AG09319 (cell line): ENCODE data around the gene ZMAT1.
"Not testable (repeated sequence)": the region's sequence is repeated elsewhere in the genome, so short reads cannot be mapped to it uniquely, and the experiment has no call there.

Source experiments
- DNase-seq: peaks from one replicate; pipeline ENCODE4 v3.0.0-alpha.2; 2010; ENCODE audit warnings: low read depth; ENCODE audit errors: extremely low read depth
- TF ChIP-seq, protein P1 (sequence below): IDR thresholded peaks from 2 replicates; pipeline ENCODE4 v1.5.1; 2011; ENCODE audit warnings: low read depth, mild to moderate bottlenecking, inconsistent platforms, low read length, moderate library complexity

The ZMAT1 gene

DNA sequence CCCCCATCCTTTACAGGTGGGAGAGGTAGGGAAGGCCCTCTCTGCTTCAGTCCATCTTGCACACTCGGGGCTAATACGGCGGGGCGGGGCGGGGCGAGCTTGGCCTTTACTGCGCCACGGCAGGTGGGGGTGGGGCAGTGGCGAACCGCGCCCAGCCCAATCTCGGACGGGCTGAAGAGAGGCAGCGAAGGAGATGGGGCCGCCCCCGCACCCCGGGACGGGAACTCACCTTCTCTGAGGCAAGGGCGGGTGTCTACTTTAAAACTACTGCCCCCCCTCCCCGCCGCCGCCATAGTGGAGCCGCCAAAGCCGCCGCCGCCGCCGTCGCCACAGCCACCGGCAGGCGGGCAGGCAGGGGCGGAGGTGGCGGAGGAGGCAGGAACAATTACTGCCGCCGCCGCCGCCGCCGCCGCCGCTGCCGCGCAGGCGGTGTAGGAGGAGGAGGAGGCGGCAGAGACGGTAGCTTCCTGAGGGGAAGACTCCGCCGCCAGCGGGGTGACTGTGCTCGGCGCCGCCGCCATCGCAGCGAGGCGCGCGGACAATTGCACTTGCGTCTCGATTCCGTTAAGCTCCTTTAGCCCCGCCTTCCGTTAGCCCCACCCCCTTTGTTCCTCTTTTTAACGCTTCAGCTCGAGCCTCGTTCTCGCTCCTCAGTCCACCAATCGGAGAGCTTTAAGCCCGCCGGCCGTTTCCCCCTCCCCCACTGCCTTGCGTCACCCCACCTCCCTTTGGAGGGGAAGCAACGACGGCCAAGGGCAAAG lies at the start of gene ZMAT1:
TSS of gene ZMAT1 (minus strand) at position 540 of the 761 bp plus-strand sequence. CDS start at position 521, 19 bp downstream.
- TF ChIP-seq, protein P1, sequence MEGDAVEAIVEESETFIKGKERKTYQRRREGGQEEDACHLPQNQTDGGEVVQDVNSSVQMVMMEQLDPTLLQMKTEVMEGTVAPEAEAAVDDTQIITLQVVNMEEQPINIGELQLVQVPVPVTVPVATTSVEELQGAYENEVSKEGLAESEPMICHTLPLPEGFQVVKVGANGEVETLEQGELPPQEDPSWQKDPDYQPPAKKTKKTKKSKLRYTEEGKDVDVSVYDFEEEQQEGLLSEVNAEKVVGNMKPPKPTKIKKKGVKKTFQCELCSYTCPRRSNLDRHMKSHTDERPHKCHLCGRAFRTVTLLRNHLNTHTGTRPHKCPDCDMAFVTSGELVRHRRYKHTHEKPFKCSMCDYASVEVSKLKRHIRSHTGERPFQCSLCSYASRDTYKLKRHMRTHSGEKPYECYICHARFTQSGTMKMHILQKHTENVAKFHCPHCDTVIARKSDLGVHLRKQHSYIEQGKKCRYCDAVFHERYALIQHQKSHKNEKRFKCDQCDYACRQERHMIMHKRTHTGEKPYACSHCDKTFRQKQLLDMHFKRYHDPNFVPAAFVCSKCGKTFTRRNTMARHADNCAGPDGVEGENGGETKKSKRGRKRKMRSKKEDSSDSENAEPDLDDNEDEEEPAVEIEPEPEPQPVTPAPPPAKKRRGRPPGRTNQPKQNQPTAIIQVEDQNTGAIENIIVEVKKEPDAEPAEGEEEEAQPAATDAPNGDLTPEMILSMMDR, result no peak

DNA sequence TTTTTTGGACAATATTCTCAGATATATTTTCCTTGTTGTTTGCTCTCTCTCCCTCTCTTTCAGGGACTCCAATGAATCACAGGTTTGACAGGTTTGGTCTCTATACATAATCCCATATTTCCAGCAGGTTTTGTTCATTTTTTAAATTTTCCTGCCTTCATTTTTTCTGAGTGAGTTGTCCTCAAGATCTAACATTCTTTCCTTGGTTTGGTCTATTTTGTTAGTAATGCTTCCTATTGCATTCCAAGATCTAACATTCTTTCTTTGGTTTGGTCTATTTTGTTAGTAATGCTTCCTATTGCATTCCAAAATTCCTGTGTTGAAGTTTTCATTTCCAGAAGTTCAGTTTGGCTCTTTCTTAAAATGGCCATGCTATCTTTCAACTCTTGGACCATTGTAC lies 45.3 kb upstream of the ZMAT1 start:
- DNase-seq, result no peak

More for the DNA sequence above, at the start of gene ZMAT1:
- peak; percentile 38 for DNase-seq

DNA sequence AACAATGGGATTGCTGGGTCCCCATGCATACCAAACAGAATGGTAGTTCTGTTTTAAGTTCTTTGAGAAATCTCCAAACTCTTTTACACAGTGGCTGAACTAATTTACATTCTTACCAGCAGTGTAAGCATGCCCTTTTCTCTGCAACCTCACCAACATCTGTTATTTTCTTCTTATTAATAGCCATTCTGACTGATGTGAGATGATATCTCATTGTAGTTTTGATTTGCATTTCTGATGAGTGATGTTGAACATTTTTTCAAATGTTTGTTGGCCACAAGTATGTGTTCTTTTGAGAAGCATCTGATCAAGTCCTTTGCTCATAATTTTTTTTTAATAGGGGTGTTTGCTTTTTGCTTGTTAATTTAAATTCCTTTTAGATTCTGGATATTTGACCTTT lies 41.2 kb upstream of the ZMAT1 start:
- no peak for DNase-seq
- TF ChIP-seq, protein P1, result no peak

More for the DNA sequence above, 45.3 kb upstream of the ZMAT1 start:
- TF ChIP-seq, protein P1, result no peak

DNA sequence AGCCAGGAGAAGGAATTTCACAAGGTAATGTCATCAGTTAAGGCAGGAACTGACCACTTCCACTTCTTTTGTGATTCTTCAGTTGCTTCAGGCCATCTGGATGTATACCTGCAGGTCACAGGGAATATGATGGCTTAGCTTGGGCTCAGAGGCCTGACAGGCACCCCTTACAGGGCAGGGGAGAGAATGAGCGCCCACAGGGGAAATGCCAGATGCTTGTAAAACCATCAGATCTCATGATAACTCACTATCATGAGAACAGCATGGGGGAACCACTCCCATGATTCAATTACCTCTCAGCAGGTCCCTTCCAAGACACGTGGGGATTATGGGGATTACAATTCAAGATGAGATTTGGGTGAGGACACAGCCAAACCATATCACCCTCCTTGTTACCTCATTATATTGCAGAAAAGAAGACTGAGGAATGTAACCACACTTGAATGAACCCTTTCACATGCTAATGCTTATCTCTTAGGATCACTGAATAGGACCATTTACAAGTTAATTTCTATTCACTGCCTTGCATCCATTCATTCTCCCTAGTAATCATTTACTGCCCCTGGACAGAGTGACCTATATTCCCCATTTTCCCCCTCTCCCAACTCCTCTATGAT lies 33.2 kb upstream of the ZMAT1 start:
- not testable (repeated sequence) for DNase-seq

DNA sequence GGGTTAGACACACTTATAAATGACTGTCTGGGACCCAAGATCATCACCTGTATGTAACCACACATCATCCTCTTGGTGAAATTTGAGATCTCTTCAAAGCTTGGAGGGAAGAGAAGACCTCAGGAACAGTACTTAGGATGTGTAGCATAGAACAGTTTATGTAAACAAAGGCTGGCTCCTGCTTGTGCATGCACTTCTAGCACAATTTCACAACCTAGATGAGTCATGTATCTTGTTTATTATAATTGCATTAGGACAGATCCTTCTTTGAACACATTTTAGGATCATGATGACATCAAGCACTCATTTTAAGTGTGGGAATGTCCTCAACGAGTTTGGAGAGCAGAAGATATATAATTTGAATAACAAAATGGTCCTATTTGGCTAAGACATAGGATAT lies 26.3 kb upstream of the ZMAT1 start:
- DNase-seq, result no peak
- TF ChIP-seq, protein P1, result no peak

DNA sequence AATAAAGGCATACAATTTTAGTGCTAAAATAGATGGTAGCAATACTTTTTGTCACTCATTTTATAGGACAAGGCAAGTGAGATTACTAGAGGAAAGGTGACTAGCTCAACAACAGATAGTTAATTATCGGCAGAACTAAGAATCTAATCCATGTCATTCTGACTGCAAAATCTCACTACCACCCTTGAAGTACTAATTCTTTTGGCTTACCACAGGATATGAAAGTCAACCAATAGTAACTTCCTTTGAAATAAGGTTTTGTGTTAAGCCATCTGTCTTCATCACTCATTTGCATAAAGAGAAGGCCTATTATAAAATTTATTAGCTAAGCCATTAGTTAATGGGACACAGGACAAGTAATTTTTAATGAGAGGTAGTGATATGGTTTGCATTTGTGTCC lies 25.3 kb upstream of the ZMAT1 start:
- TF ChIP-seq, protein P1, result no peak
- DNase-seq, result no peak

DNA sequence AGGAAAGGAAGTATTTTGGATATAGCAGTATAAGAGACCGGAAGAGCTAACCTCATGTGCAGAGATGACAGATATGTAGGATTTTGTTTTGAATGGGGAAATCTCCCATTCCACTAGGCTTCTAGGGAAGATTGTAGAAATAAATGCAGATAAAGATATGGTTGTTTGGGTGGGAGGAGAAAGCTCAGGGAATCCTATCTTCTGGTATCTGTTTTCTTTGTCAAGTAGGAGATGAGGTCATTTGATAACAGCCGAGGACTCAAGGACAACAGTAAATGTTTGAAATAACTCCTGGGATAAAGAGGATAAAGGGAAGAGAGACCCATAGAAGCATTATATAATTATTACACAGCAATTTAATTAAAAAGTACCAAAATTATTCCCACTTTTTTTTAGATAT lies 24.7 kb upstream of the ZMAT1 start:
- no peak for DNase-seq
- TF ChIP-seq, protein P1, result no peak
